Muscle of arm (tissue), 12 donors: ENCODE measurements around the gene ADAMTSL4. TPM values are rescaled to one million over a fixed set of nuclear protein-coding genes. Genes with fewer than 3 reads are reported as not detected.

Experiments
- DNase-seq: peaks from one replicate; pipeline ENCODE4 v3.0.0-alpha.2; 2013
- polyA plus RNA-seq, 12 donors: library from polyadenylated mRNA; unstranded; fragments of 120-200 nt; gene quantifications; one replicate each; pipeline ENCODE4 v1.2.1, GENCODE V29; 2013; ENCODE audit not compliant: insufficient read length in 12 of 12

ADAMTSL4 gene
- polyA plus RNA-seq, 12 donors: 37.5 to 77.9 (median 49.0) TPM; not detected in 1

DNA sequence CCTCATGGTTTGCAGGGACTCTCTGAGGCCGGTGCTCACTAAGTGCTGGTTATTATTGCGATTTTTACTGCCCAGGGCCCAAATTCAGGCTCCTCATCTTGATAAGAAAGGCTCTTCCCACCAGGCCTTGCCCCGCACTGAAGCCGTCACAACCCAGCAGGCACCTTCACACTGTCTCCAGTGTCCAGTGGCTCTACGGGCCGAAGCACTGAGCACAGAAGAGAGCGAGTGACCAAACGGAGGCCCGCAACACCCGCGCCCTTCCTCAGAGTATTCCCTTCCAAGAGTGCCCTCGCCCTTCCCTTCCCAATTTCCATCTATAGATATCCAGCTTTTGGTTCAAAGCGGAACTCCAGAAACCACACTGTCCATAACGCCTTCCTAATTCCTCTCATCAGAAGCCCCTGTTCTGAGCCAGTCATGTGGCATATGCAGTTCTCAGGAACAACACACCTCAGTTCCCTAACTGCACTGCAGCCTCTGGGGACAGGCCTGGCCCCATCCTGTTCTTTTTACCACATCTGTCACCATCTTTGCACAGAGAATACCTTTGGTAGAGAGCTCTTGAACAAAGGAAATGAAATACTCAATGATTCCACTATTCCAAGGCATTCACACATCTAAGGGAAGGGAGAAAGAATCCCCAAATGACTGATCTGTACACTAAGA is 18.6 kb upstream of the ADAMTSL4 start:
- DNase-seq: no peak

DNA sequence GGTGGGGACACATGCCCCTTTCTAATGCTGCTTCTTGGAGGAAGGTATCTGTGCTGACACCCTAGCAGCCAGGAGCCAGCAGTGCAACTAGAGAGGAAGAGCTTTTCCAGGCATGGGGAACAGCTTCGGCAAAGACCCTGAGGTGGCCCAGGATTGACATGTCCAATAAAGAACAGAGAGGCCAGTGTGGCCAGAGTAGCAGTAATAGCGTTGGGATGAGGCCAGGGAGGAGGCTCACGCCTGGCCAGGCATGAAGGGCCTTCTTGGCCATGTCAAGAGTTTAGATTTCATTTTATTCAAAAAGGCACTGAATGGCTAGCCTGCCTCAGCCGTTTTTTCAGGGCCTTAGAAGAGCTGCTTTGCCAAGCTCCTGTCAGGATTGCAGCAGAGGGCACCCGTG is 16.3 kb upstream of the ADAMTSL4 start:
- DNase-seq: no peak

DNA sequence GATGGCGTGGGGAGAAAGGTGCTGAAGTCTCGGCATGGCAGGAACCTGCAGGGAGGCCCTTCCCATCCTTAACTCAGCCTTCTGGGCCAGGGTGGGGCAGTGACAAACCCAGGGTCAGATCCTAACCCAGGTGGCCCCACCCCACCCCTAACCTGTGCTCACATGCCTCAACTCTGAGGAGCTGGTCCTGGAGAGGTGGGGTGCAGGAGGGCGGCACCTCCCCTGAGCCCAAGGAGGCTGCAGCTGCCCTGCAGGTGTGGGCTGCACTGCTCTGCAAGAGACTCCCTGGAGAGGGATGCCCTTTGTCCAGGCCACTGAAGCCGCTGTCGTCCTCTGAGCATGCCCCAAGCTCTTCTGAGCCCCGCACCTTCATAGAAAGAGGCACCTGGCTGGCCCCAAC is 15.2 kb upstream of the ADAMTSL4 start:
- DNase-seq: no peak

DNA sequence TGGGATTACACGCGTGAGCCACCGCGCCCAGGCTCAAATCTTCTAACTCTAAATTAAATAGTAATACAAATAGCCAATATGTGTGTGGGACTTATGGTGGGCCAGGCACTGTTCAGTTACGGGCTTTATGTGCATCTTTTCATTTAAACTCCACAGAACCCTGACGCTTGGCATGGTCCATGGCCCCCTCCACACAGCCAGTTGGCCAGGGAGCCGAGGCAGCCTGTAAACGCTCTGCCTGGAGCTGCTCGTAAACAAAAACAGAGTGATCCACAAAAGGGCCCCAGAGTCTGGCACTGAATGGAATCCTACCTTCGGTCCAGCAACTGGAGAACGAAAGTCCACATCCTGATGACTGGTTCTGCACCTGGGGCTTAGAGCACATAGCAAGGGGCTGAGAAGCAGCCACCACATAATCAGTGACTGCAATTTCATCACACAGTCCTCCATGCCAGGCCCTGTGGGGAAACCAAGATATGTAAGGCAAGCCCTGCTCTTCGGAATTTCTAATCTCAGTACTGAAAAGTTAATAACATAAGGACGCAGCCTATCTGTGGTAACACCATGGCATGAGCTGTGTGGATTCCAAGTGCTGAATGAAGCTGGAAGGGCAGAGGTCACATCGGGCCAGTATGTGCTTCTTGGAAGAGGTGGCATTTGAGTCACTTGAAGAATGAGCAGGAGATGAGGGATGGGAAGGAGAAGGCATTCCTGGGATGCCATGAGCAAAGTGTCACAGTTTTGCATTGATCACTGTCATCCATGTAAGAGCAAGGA is 13.5 kb upstream of the ADAMTSL4 start:
- DNase-seq: no peak

DNA sequence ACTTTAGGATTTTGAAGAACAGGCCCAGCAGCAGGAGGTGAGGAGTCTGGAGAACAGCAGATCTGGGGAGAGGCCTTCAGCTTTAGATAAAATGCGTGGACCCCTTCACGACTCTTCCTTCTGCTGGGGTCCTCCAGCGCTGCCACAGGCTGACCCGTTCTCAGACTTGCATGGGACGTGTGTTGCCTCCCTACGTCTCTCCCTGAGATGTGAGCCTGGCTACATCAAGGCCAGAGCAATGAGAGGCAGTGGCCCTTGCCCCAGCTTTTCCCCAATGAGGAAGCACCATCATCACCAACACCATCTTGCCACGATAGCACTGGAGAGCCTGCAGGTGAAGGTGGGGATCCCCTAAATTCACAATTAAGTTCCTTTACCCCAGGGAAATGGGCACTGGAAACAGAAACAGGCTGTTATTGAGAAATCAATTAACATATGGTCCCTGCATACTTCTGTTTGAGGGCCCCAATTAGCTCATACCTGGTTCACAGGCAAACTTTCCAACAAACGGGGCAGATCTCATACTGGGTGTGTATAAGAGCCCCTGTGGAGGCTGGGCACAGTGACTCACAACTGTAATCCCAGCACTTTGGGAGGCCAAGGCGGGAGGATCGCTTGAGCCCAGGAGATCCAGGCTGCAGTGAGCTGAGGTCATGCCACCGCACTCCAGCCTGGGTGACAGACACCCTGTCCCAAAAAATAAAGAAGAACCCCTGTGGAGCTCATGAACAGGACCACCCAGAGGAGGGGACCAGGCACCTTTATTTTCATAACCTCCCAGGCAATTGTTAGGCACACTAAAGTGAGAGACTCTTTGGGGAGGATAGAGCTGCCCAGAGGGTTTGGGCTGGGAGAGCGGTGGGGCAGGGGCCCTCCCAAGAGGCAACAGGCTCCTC is 12.1 kb upstream of the ADAMTSL4 start:
- DNase-seq: no peak

DNA sequence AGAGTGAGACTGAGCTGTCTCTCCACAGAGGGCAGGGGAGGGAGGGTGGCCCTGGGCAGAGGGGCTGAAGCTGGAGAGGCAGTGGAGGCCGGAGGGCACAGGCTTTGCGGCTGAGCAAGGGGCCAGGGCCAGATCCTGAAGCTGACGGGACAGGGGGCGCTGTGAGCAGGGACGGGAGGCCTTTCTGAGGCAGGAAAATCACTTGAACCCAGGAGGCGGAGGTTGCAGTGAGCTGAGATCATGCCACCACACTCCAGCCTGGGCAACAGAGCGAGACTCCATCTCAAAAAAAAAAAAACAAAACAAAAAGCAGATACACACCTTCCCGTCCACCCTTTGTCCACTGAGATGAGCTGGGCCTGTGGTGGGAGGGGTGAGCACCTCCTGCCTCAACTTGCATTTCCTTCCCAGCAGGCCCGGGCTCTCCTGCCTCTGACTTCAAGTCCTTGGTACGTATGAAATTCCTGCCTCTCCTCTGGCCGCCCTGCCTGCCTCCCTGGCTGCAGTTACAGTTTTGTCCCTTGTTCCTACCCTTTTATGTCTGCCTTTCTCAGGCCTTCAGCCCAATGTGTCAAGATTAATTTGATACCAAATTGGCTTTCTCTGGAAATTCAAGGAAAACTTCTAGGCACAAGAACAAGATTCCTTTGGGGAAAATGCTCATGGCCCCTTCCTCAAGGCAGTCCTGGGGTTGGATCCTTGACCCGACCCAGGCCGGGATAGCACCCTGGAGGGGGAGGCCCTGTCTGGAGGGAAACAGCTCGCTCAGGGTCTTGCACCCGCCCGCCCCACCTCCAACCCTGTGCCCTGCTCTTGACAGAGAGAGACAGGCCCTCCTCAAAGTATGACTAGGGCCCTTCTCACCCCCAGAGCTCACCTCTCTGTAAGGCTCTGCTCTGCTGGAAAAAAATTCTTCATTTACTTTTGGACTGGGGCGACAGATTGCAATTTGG is 11.2 kb upstream of the ADAMTSL4 start:
- DNase-seq: no peak

DNA sequence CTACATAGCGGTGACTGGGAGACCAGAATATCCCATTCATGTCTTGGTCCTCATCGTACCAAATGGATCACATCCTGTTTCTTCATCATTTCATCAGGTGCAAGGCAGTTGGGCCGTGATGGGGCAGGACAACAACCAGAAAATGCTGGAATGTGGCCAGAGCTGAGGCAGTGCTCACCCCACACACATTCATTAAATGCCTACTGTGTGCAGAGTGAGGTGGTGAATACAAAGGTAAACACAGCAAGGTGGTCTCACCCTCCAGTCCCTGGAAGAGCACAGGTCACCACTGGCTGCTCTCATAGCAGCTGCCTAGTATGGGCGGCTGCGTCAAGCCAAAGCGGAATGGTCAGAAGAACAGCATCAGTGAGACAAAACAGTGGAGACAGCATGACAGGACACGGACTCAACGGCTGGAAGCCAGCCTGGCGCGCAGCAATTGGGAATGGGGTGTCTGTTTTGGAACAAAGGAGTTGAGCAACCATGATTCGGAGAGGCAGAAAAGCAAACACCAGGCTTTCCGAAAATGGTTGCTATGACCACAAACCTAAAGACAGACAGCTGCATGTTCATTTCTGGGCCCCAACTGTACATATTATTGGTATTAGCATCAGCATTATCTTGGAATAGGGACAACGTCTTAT is 5.6 kb upstream of the ADAMTSL4 start:
- peak; percentile 75 for DNase-seq

DNA sequence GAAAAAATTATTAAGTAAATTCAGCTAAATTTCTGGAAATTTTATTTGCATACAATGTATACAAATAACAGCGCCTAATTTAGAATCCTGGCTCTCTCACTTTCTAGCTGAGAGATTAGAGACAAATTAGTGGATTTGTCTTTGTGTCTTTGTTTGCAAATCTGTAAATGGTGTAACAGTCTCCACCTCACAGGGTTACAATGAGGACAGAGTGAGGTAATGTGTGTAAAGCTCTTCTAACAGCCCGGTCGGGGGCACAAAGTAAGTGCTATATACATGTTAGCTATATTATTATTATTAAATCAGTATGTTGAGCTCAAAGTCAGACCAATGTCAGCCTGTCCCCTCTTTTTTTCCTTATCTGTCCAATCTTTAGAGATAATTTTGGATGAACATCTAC is 5.0 kb upstream of the ADAMTSL4 start:
- DNase-seq: no peak

DNA sequence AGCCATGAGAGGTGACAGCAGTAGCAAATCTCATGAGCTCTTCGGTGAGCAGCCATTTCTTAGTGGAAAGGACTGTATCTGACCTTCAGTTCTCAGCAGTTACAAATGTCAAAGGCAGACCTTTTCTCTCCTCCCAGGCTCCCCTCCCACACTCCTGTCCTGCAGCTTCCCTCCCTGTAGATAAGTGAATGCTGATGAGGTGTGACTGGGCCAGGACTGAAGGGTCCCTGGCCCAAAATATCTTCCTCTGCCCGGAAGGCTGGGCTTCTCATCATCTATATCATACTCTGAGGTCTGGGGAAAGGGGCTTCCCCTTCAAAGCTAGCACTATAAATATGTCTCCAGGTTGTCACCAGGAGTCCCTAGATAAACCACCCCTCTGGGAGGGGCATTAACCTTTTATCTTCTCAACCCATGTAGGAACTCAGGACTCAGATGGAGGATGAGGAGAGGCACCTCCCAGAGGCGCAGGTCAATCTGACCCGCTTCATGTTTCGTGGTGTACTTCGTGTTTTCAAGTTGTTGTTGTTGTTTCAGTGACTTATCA is 3.6 kb upstream of the ADAMTSL4 start:
- DNase-seq: no peak

DNA sequence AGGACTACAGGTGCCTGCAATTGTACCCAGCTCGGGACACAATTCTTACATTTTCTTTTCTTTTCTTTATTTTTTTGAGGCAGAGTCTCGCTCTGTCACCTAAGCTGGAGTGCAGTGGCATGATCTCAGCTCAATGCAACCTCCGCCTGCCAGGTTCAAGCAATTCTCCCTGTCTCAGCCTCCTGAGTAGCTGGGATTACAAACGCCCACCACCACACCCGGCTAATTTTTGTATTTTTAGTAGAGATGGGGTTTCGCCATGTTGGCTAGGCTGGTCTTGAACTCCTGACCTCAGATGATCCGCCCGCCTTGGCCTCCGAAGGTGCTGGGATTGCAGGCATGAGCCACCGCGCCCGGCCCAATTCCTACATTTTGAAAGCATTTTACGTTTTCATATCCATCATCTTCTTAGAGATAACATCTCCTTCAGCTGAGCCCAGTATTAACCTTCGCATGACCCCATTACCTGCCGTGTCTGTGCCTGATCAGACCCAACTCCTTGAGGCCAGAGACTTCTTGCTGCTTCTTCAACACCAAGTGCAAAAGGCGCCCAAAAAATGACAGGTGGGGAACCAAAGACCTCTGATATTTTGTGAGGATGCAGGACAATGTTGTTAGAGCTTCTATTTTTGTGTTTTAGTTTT is 2.8 kb upstream of the ADAMTSL4 start:
- DNase-seq: no peak

DNA sequence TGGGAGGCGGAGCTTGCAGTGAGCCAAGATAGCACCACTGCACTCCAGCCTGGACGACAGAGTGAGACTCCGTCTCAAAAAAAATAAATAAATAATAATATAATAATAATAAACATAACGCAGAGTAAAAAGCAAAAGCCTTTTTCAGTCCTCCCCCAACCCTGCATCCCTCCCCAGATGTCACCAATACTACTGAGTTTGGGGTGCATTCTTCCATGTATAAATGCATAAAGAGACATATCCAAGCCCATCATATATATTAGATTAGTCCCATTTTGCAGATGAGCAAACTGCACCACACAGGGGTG is 930 bp upstream of the ADAMTSL4 start:
- DNase-seq: no peak

DNA sequence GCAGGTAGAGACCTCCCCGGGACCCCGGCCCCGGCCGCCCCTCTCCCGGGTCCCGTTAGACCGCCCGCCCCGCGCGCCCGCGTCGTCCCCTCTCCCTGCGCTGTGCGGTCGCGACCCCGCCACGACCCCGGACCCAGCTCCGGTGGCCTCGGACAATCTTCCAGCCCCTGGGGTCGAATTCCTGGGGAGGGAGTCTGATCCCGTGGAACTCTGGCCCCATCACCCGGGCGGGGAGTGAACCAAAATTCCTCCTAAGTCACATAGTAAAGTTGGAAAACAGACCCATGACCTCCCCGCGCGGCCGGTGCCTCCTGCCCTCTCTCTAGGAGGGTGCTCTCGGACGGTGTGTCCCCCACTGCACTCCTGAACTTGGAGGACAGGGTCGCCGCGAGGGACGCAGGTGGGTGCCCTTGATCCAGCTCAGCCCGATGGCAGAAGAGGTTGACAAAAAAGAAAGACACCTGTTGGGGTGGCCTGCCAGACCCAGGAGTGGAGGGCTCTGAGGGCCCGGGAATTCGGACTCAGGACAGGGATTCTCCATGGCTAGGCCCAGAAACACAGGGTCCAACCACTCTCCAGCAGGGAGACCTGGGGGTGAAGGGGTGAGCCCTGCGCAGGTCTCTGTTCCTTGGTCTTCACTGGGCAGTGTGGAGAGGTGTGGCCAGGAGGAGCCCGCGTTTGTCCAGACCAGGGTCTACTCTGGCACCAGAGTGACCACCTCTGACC is 451 bp downstream of the ADAMTSL4 start:
- DNase-seq: no peak

DNA sequence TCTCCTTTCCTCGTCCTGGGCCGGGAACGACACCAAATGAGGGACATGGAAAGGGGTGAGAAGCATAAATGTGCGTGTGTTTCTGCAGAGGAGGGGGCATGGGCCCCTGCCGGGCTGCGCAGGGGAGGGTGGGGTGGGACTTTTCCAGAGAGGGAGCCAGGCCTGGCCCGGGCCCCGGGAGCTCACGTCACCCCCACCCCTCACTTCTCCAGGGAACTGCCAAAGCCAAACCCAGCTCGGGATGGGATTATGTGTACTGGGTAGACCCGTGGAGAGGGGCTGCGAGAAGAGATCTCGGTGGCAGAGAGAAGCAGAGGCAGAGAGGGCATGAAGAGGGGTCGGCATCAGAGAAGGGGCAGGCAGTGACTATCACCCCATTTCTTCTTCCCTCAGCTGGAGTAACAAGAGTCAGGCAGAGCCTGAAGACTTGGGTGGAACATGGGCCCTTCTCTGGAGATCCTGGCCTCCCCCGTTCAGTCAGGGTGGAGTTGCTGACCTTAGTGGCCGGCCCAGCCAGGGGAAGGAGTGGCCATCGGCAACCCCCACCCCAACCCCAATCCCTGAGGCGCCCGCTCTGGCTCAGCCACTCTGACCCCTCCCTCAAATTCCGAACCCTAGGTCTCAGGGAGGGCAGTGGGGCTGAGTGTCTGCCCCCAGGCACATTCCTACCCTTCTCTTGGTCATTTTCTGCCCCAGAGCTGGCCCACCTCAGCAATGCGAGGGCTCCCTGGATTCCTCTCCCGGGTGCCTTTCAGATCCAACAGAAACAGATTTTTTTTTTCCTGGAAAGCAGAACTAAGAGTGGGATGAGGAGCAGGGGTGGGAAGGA is 1.2 kb downstream of the ADAMTSL4 start:
- peak; percentile 80 for DNase-seq

DNA sequence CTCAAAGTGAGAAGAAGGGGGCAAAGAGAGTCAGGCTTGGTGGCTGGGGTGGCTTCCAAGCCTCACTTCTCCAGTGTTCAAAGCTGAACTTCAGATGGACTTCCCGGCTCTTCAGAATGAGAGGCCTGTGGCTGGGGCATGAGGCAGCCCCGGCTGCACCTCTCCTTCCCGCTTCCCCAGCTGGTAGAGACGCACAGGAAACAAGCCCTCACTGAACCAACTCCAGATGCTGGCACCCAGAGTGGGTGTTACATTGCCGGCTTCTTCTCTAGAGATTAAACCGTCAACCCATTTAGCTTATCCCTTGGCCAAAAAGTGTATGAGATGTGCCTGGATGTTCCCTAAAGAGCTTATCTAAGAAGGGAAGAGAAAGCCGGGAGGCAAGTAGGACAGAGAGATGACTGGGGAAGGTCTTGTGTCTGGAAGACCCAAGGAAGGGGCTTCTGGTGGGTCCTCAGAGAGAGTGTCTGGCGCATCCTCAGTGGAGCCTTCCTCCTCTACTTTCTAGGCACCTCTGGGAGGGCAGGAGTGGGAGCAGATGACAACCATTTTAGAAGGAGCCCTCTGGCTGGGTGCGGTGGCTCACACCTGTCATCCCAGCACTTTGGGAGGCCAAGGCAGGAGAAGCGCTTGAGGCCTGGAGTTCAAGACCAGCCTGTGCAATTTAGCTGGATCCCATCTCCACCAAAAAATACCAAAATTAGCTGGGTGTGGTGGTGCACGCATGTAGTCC is 2.0 kb downstream of the ADAMTSL4 start:
- DNase-seq: no peak

DNA sequence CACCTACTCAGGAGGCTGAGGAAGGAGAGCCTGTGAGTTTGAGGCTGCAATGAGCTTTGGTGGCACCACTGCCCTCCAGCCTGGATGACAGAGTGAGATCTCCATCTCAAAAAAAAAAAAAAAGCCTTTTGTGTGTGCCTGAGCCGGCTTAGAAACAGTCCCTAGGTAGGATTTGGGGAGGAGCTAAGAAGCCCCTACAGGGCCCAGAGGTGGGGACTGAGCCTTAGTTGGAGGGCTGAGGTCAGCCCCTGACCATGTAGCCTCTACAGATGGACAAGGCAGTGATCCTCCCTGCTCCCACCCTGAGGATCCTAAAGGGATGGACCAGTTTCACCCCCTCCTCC is 2.5 kb downstream of the ADAMTSL4 start:
- no peak for DNase-seq

DNA sequence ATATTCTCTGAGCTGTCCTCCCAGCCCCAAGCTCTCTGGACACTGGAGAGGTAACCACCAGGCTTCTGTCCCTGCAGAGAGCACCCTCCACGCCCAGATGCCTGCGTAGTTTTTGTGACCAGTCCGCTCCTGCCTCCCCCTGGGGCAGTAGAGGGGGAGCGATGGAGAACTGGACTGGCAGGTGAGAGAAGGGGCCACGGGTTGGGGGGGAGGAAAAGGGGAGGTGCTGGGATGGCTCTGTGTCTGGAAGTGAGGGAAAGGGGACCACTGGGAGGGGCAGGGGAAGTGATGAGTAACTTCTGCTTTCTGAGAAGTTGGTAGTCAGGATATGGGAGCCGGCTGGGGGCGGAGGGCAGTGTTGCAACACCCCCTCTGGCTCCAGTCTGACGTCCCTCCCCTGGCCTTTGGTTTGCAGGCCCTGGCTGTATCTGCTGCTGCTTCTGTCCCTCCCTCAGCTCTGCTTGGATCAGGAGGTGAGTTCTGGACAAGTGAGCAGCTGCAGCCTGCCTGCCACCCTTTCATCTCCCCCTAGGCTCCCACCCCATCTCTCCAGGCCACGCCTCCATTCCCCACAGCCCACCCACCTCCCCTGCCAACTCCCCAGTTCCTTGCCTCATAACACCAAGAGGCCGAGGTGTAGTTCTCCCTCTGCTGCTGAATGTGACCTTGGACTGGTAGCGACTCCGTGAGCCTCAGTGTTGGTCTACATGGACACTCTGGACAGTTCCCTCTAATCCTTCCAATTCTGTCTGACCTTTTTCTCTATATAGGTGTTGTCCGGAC is 3.1 kb downstream of the ADAMTSL4 start:
- peak; percentile 79 for DNase-seq

DNA sequence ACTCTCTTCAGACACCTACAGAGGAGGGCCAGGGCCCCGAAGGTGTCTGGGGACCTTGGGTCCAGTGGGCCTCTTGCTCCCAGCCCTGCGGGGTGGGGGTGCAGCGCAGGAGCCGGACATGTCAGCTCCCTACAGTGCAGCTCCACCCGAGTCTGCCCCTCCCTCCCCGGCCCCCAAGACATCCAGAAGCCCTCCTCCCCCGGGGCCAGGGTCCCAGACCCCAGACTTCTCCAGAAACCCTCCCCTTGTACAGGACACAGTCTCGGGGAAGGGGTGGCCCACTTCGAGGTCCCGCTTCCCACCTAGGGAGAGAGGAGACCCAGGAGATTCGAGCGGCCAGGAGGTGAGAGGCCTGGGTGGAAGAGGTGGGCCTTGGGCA is 3.7 kb downstream of the ADAMTSL4 start:
- DNase-seq: no peak
